ENCODE data around the gene FADS2.

Gene FADS2

GRCh38 chr11:61826930-61827570, 1.1 kb upstream of the FADS2 start:
- DNase-seq, result no peak

DNA sequence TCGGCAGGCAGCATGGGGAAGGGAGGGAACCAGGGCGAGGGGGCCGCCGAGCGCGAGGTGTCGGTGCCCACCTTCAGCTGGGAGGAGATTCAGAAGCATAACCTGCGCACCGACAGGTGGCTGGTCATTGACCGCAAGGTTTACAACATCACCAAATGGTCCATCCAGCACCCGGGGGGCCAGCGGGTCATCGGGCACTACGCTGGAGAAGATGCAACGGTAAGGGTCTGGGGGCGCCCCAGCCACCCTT, 204 bp downstream of the FADS2 start:
- DNase-seq, result no peak

- peak; percentile 58 for DNase-seq
These were observed 718 bp downstream of the FADS2 start for GRCh38 chr11:61828629-61829407.

- no peak for DNase-seq
These were observed 1.7 kb downstream of the FADS2 start for GRCh38 chr11:61829806-61830205.

DNA sequence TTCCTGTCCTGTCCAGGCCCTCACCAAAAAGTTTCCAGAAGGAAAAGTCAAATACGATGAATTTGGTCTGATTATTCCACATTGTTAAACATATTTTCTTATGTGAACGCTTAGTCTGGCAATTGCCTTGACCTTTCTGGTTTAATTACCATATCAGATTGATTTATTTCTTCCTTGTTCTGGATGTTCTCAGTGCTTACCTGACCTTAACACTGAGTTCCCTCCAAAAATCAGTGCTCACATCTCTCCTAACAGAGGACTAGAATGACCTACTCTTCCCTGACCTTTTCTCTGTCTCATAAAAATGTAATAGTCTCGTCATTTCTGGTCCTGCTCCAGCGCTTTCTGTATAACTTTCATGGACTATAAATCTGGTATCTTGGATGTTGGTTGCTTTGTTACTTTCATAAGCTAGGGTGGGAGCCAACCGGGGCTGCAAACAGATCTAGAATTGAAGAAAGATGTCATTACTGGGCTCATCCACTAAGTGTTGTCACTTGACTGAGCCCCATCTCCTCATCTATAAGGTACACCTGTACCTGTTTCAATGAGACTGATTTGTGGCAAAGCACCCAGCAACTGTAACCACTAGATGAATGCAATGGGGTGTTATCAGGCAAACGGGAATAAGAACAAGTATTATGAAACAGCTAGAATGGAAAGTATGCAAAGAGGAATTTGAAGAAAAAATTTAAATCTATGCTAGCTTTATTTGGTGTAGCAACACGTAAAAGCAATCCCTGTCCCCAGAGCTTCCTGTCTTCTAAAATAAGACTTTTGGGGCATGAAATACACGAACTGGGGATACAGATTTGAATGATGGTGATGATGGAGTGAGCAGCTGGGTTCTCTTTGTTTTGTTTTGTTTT, 2.4 kb downstream of the FADS2 start:
- DNase-seq, result no peak

- no peak for DNase-seq
These were observed 4.1 kb downstream of the FADS2 start for GRCh38 chr11:61832207-61832606.

GRCh38 chr11:61832754-61833153, 4.7 kb downstream of the FADS2 start:
- no peak for DNase-seq

- DNase-seq, result peak; percentile 49
These were observed 5.4 kb downstream of the FADS2 start for GRCh38 chr11:61833471-61833870.

- no peak for DNase-seq
These were observed 5.8 kb downstream of the FADS2 start for GRCh38 chr11:61833926-61834277.

DNA sequence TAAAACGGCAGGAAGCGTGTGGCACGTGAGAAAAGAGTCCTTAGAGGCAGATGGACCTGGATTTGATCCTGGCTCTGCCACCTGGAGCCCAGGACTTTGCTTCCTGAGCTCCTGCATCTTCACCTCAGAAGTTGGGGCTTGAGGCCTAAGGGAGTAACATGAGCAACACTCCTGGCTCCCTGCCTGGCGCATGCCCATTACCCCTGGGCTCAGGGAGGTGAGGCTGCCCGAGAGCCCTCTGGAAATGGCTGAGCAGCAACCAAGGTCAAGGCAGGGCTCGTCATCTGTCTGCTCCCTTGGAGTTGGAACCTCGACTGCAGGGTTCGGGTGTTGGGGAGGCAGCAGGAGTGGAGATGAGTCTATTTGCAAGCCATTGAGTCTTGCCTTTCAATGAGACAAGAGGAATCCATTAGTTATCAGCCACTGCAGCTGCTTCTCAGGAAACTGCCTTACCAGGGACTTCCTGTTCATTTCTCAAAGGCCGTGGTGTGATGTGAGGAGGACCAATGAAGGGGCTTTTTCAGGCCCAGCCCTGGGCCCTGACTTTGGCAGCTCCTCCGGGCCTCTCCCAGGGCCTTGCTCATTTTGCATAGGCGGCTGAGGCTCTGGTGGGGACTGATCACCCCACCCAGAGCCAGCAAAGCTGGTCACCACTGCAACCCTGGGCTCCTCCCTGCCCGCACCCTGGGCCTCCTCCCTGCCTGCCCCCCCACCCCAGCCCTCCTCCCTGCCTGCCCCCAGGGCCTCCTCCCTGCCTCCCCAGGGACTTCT, 6.4 kb downstream of the FADS2 start:
- peak; percentile 64 for DNase-seq

DNA sequence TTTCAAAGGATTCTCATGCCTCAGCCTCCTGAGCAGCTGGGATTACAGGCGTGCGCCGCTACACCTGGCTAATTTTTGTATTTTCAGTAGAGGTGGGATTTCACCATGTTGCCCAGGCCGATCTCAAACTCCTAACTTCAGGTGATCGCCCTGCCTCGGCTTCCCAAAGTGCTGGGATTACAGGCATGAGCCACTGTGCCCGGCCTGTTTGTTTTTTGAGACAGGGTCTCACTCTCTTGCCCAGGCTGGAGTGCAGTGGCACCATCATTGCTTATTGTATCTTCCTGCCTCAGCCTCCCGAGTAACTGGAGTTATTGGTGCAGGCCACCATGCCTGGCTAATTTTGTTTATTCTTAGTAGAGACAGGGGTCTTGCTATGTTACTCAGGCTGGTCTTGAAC, 8.1 kb downstream of the FADS2 start:
- DNase-seq, result no peak

- DNase-seq, result no peak
These were observed 9.4 kb downstream of the FADS2 start for GRCh38 chr11:61837411-61838005.

- DNase-seq, result no peak
These were observed 10.4 kb downstream of the FADS2 start for GRCh38 chr11:61838501-61838900.

GRCh38 chr11:61838921-61839320, 10.8 kb downstream of the FADS2 start:
- no peak for DNase-seq

- DNase-seq, result no peak
These were observed 11.6 kb downstream of the FADS2 start for GRCh38 chr11:61839742-61840141.

- DNase-seq, result no peak
These were observed 12.3 kb downstream of the FADS2 start for GRCh38 chr11:61840371-61840770.

DNA sequence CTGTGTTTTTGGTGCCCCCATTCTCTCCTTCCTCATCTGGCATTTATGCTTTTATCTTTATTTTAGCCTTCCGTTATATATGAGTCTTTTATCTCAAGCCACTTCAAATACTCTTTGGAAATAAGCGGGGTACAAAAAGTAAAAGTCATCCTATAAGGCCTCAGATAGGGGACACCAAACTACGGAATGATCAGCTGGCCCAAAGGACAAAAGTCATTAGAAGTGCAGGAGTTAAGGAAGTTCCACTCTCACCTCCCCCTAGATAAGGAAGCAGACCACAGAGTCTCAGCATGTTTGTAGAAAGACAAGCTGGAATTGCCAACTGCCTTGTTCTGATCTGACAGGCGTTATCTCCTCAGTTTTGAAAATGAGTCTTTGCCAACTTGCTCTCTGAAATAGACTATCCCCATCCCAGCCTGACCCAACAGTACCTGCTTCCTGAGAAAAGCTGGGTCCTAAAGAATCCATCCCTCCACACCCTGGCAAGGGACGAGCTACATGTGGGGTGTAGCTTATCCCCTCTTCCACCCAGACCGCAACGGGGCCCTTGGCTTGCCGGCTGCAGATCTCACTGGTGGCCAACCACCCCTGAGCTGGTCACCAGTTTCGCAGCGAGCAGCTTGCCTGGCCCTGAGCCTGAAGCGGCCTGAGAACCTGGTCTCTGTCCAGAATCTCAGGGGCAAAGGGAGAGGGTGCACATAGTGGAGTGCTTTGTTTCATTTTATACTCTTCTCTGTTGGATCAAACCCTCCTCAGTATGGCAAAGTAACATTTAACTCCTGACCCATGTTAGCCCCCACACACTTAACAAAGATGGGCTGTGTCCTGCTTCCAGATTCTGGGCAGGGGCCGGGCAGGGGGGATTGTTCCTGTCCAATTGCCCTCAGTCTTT, 13.8 kb downstream of the FADS2 start:
- DNase-seq, result no peak

DNA sequence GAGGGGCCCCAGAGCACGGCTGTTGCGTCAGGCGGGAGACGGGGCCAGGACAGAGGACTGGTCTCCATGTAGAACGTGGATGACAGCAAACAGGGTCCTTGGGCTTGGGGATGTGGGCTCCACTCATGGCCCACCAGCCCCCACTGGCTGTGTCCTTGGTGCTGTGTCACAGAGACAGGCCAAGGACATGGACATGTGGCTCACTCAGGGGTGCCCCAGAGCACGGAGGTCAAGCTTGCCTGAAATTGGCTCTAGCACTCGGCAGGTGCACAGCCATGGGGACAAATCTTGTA, 14.4 kb downstream of the FADS2 start:
- no peak for DNase-seq

- DNase-seq, result no peak
These were observed 16.9 kb downstream of the FADS2 start for GRCh38 chr11:61844909-61845565.

- DNase-seq, result no peak
These were observed 18.4 kb downstream of the FADS2 start for GRCh38 chr11:61846362-61847020.
